ENCODE data around the gene TINAG.
"Not testable (repeated sequence)": the region's sequence is repeated elsewhere in the genome, so short reads cannot be mapped to it uniquely, and the experiment has no call there.

The TINAG gene

GRCh38 chr6:54308986-54309315 is 710 bp downstream of the TINAG start:
- no peak for DNase-seq

- no peak for DNase-seq
These were observed 2.3 kb downstream of the TINAG start for GRCh38 chr6:54310377-54311152.

GRCh38 chr6:54315656-54316055 is 7.4 kb downstream of the TINAG start:
- no peak for DNase-seq

- no peak for DNase-seq
These were observed 12.6 kb downstream of the TINAG start for GRCh38 chr6:54320871-54321270.

- DNase-seq = no peak
These were observed 19.4 kb downstream of the TINAG start for GRCh38 chr6:54327631-54328030.

GRCh38 chr6:54331571-54331970 is 23.3 kb downstream of the TINAG start:
- not testable (repeated sequence) for DNase-seq

- no peak for DNase-seq
These were observed 27.6 kb downstream of the TINAG start for GRCh38 chr6:54335871-54336270.

- no peak for DNase-seq
These were observed 45.7 kb downstream of the TINAG start for GRCh38 chr6:54353975-54354374.

GRCh38 chr6:54354608-54355007 is 46.4 kb downstream of the TINAG start:
- no peak for DNase-seq

GRCh38 chr6:54357141-54357540 is 48.9 kb downstream of the TINAG start:
- DNase-seq = no peak

- DNase-seq = no peak
These were observed 52.9 kb downstream of the TINAG start for GRCh38 chr6:54361188-54361587.

GRCh38 chr6:54361734-54362133 is 53.5 kb downstream of the TINAG start:
- no peak for DNase-seq

GRCh38 chr6:54366667-54367327 is 58.6 kb downstream of the TINAG start:
- no peak for DNase-seq

GRCh38 chr6:54377776-54378175 is 69.5 kb downstream of the TINAG start:
- no peak for DNase-seq

GRCh38 chr6:54386295-54386694 is 78.1 kb downstream of the TINAG start:
- no peak for DNase-seq

- DNase-seq = peak; percentile 67 to 71
These were observed 82.1 kb downstream of the TINAG start for GRCh38 chr6:54390362-54390761.

- no peak for DNase-seq
These were observed 83.3 kb downstream of the TINAG start for GRCh38 chr6:54391577-54391976.

- DNase-seq = no peak
These were observed 94.9 kb downstream of the TINAG start for GRCh38 chr6:54403096-54403495.

GRCh38 chr6:54404791-54405190 is 96.5 kb downstream of the TINAG start:
- no peak for DNase-seq

- DNase-seq = no peak
These were observed 103.5 kb downstream of the TINAG start for GRCh38 chr6:54411767-54412166.

- no peak for DNase-seq
These were observed 107.3 kb downstream of the TINAG start for GRCh38 chr6:54415517-54415916.

GRCh38 chr6:54419885-54420284 is 111.6 kb downstream of the TINAG start:
- DNase-seq = no peak

- DNase-seq = no peak
These were observed 118.8 kb downstream of the TINAG start for GRCh38 chr6:54426995-54427394.

GRCh38 chr6:54427396-54427937 is 119.2 kb downstream of the TINAG start:
- DNase-seq = no peak

All from NCI-H526 (cell line).